Coronary artery (tissue), 2 donors: ENCODE measurements around the gene IPMK.

Experiments
- DNase-seq: peaks from one replicate; pipeline ENCODE4 v3.0.0-alpha.2; 2017; ENCODE audit warnings: low spot score
- H3K27ac ChIP-seq, 2 donors: fragments of 200-600 bp; sonication (generic); one replicate each; pipeline ENCODE4 v1.5.1; 2016 to 2019
- H3K4me3 ChIP-seq: fragments of 200-600 bp; sonication (generic); 2 replicates; pipeline ENCODE4 v1.5.1; 2016; ENCODE audit warnings: mild to moderate bottlenecking, moderate library complexity
- CTCF ChIP-seq: fragments of 200-600 bp; sonication (generic); IDR thresholded peaks from one replicate; pipeline ENCODE4 v1.5.1; 2019; ENCODE audit warnings: antibody characterized with exemption

Gene IPMK

GRCh38 chr10:58189269-58189668 lies 78.4 kb downstream of the IPMK start:
- Histone ChIP-seq H3K4me3 (no peak overlapping the region), H3K27ac (no peak overlapping the region)
- TF ChIP-seq CTCF: no peak
- DNase-seq: no peak

- no peak overlapping the region for H3K4me3 ChIP-seq
- no peak for TF ChIP-seq CTCF
- no peak overlapping the region for H3K27ac ChIP-seq
- DNase-seq: no peak
Measured at GRCh38 chr10:58184120-58184670, 83.5 kb downstream of the IPMK start.

- H3K27ac ChIP-seq: no peak overlapping the region
- no peak overlapping the region for H3K4me3 ChIP-seq
- no peak for DNase-seq
- TF ChIP-seq CTCF: no peak
Measured at GRCh38 chr10:58180666-58181065, 87.0 kb downstream of the IPMK start.

GRCh38 chr10:58179238-58179637 lies 88.5 kb downstream of the IPMK start:
- DNase-seq: no peak
- TF ChIP-seq CTCF: no peak
- H3K4me3 ChIP-seq: no peak overlapping the region
- H3K27ac ChIP-seq: no peak overlapping the region

GRCh38 chr10:58178811-58179210 lies 88.9 kb downstream of the IPMK start:
- H3K27ac ChIP-seq: no peak overlapping the region
- TF ChIP-seq CTCF: no peak
- no peak overlapping the region for H3K4me3 ChIP-seq
- no peak for DNase-seq

GRCh38 chr10:58177362-58177947 lies 90.2 kb downstream of the IPMK start:
- DNase-seq: no peak
- Histone ChIP-seq H3K27ac (no peak overlapping the region), H3K4me3 (no peak overlapping the region)

More at GRCh38 chr10:58177362-58177947, 90.2 kb downstream of the IPMK start:
- peak; percentile 22 for TF ChIP-seq CTCF
